MM.1S (cell line): ENCODE results near the gene ATP13A2.

Experiments used
- CTCF ChIP-seq: fragments of 300-600 bp; sonication (generic); IDR thresholded peaks from 2 replicates; pipeline ENCODE4 v1.5.1; 2016; ENCODE audit warnings: antibody characterized with exemption, low read length, mixed read lengths
- EZH2 ChIP-seq: fragments of 300-600 bp; sonication (generic); optimal IDR thresholded peaks from 2 replicates; pipeline ENCODE3; 2017; ENCODE audit warnings: low read depth, mild to moderate bottlenecking, antibody characterized with exemption, low read length, mixed read lengths
- EZH2phosphoT487 ChIP-seq: fragments of 300-600 bp; sonication (generic); IDR thresholded peaks from 2 replicates; pipeline ENCODE4 v1.6.1; 2018; ENCODE audit warnings: antibody characterized with exemption, low read length

- no peak for TF ChIP-seq CTCF
- no peak for TF ChIP-seq EZH2
- TF ChIP-seq EZH2phosphoT487 = no peak
These were observed 663 bp downstream of the ATP13A2 start for GRCh38 chr1:17011092-17011438.
